ENCODE data around the gene DTX4. TPM values are rescaled to one million over a fixed set of nuclear protein-coding genes. Genes with fewer than 3 reads are reported as not detected.

Gene DTX4
- total and polyA plus RNA-seq, 12 donors = 0.86 to 4.1 (median 2.1) TPM

DNA sequence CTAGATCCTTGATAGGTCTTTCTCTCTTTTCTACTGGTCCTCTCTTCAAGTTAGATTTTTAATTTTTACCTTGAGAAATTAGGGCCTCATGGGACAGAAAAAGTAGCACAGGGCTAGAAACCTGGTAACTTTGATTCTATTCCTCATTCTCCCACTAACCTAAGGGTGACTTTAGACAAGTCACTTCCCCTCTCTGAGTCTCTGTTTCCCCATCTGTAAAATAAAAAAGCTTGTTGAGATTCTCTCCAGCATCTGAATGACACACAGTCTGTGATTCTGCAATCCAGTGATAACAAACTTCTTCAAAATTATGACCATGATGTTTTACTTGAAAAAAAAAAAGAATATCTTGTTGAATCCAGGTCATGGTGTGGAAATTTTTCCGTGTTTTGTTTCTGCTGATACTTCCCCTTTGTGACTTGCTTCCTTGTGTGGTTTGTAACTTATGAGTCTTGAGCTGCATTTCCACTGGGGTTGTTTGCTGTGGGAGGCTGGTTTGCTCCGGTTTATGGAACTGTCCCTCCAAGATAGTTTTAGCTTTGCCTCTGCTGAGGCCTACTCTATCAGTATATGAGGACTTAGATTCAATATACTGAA, 50.6 kb downstream of the DTX4 start:
- DNase-seq = no peak
- peak overlapping the region in 5 of 10 donors; percentile 16 to 85 (median 66) for H3K27ac ChIP-seq
- no peak for ATAC-seq
- H3K4me3 ChIP-seq = no peak overlapping the region
- TF ChIP-seq, protein P1, sequence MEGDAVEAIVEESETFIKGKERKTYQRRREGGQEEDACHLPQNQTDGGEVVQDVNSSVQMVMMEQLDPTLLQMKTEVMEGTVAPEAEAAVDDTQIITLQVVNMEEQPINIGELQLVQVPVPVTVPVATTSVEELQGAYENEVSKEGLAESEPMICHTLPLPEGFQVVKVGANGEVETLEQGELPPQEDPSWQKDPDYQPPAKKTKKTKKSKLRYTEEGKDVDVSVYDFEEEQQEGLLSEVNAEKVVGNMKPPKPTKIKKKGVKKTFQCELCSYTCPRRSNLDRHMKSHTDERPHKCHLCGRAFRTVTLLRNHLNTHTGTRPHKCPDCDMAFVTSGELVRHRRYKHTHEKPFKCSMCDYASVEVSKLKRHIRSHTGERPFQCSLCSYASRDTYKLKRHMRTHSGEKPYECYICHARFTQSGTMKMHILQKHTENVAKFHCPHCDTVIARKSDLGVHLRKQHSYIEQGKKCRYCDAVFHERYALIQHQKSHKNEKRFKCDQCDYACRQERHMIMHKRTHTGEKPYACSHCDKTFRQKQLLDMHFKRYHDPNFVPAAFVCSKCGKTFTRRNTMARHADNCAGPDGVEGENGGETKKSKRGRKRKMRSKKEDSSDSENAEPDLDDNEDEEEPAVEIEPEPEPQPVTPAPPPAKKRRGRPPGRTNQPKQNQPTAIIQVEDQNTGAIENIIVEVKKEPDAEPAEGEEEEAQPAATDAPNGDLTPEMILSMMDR (IDR thresholded peaks at IDR 0.05) = no peak
- no peaks in the 10 kb centered on the region for H3K27me3 ChIP-seq
- intact Hi-C loops (cut with DNase I) = loop anchor here in 1 of 10 donors (5.0 kb wide), 1 partner anchor 60 kb away; no protein-coding TSS in a partner anchor
- H3K4me1 ChIP-seq = peaks cover 0 to 80% (median 22%) of the 10 kb centered on the region in 9 donors
- no peaks in the 10 kb centered on the region for H3K9me3 ChIP-seq
- no peaks in the 10 kb centered on the region for H3K36me3 ChIP-seq
- 76 to 81% methylated on average over 2 of the region's 2 CpGs for whole genome bisulfite sequencing, 2 donors

DNA sequence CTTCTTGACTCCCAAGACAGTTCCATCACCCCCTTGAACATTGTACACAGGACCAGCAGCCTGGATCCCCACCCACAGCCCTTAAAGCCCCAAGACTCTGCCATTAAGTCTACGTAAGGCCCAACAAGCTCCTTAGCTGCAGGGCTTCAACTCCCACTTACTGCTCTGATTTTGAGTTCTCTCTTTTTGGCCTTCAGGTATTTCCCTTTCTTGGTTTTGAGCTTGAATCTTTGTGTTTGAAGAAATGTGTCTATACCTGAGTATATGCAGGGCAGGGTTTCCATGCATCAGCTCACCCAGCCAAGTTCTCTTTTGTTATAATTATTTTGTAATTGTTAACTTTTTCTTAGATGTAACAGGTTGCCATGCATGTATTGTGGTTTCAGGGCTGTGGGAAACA, 51.2 kb downstream of the DTX4 start:
- H3K27ac ChIP-seq = peak overlapping the region in 5 of 10 donors; percentile 16 to 85 (median 76)
- TF ChIP-seq, protein P1 (IDR thresholded peaks at IDR 0.05) = no peak
- ATAC-seq (no peak), DNase-seq (no peak)
- intact Hi-C loops (cut with DNase I) = loop anchor here in 1 of 10 donors (5.0 kb wide), 1 partner anchor 59 kb away; no protein-coding TSS in a partner anchor
- peaks cover 0 to 75% (median 22%) of the 10 kb centered on the region in 9 donors for H3K4me1 ChIP-seq
- no peak overlapping the region for H3K4me3 ChIP-seq
- H3K36me3 ChIP-seq = no peaks in the 10 kb centered on the region
- WGBS, 2 donors = 91 to 92% methylated on average over 1 of the region's 1 CpG
- no peaks in the 10 kb centered on the region for H3K27me3 ChIP-seq
- no peaks in the 10 kb centered on the region for H3K9me3 ChIP-seq

DNA sequence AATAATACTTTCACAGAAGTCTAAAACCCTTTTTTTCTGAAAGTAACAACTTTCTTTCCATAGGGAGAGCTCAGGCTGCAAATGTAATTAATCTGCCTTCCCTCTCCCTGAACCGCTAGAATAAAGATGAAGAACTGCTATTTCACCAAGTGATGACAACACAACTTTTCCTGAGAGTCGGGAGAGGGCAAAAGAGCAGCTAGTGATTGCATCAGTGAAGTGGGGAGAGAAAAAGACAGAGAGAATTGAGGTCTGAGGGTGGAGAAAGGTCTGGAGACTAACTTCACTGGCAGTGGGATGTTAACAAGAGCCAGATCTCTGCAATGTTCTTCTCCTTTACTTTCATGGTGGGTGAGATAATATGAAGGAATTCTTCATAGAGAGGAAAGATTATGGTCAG, 51.7 kb downstream of the DTX4 start:
- H3K9me3 ChIP-seq = no peaks in the 10 kb centered on the region
- intact Hi-C loops (cut with DNase I) = loop anchor here in 1 of 10 donors (5.0 kb wide), 1 partner anchor 59 kb away; no protein-coding TSS in a partner anchor
- no peak for DNase-seq
- WGBS, 2 donors = 49 to 50% methylated on average over 2 of the region's 2 CpGs
- peak overlapping the region in 9 of 10 donors; percentile 13 to 85 (median 61) for H3K27ac ChIP-seq
- no peak overlapping the region for H3K4me3 ChIP-seq
- no peaks in the 10 kb centered on the region for H3K27me3 ChIP-seq
- H3K4me1 ChIP-seq = peaks cover 0 to 71% (median 22%) of the 10 kb centered on the region in 9 donors
- ATAC-seq = peak in 1 of 8 donors; percentile 27
- H3K36me3 ChIP-seq = no peaks in the 10 kb centered on the region
- TF ChIP-seq, protein P1 (IDR thresholded peaks at IDR 0.05) = no peak

DNA sequence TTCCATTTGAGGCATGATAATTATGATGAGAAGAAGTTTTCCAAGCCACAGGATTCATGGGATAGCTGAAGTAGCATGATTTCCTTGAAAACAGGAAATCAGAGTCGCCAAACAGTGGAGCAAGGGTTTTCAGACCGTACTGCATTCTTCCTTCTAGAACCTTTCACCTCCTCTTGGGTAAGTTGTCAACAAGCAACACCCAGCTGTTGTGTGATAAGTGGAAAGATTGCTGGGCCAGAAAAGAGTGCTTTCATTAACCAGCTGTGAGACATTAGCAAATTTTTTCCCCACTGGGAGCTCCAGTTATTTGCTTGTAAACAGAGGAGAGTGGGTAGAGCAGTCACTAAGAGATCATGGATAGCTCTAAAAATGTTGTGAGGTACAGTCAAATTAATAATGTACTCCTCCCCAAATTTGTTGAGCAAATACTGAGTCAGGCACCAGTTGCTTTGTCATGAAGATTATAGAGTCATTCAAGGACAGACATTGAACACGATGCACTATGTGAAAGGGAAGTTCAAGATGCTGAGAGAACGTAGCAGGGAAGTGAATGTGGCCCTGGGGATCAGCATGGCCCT, 52.5 kb downstream of the DTX4 start:
- peak overlapping the region in 9 of 10 donors; percentile 13 to 85 (median 61) for H3K27ac ChIP-seq
- no peak overlapping the region for H3K4me3 ChIP-seq
- TF ChIP-seq, protein P1 (IDR thresholded peaks at IDR 0.05) = no peak
- 26 to 40% methylated on average over 4 of the region's 4 CpGs for WGBS, 2 donors
- H3K9me3 ChIP-seq = no peaks in the 10 kb centered on the region
- H3K36me3 ChIP-seq = no peaks in the 10 kb centered on the region
- DNase-seq (peak in 1 of 2 donors; percentile 39), ATAC-seq (peak; percentile 57 to 86 (median 74))
- H3K27me3 ChIP-seq = no peaks in the 10 kb centered on the region
- H3K4me1 ChIP-seq = peaks cover 0 to 63% (median 22%) of the 10 kb centered on the region in 9 donors
- intact Hi-C loops (cut with DNase I) = loop anchor here in 1 of 10 donors (5.0 kb wide), 1 partner anchor 58 kb away; no protein-coding TSS in a partner anchor
